ENCODE measurements around the gene GMPPB. TPM values are rescaled to one million over a fixed set of nuclear protein-coding genes. Genes with fewer than 3 reads are reported as not detected.
A peak's percentile ranks its signal among the peaks of the same experiment; 100 is the strongest.

GMPPB gene
- 10 to 100 TPM; 35.4 to 39.9 TPM for total RNA-seq

GRCh38 chr3:49723628-49724551, at the start of gene GMPPB:
TSS of gene GMPPB (minus strand) at chr3:49723951. CDS start at chr3:49723726, 225 bp downstream.
- Mint-ChIP-seq H3K9me3 (no peaks in the 10 kb centered on the region), H3K27ac (peak within 1 kb of the TSS; percentile 96), H3K36me3 (peaks cover 2% of the 10 kb centered on the region), H3K27me3 (no peaks in the 10 kb centered on the region), H3K4me1 (peaks cover 17% of the 10 kb centered on the region), H3K4me3 (peak within 1 kb of the TSS; percentile 97)
- peak; percentile 80 for ATAC-seq (ENCODE audit: low read depth)
- POLR2A ChIA-PET: interaction anchor here (0.5 to 2.2 kb wide), 11 partner anchors 9 to 206 kb away, joined by 3 to 9 read pairs (median 4); partner anchors contain the start of genes INKA1, MON1A and UBA7
- DNase-seq: peak; percentile 95

DNA sequence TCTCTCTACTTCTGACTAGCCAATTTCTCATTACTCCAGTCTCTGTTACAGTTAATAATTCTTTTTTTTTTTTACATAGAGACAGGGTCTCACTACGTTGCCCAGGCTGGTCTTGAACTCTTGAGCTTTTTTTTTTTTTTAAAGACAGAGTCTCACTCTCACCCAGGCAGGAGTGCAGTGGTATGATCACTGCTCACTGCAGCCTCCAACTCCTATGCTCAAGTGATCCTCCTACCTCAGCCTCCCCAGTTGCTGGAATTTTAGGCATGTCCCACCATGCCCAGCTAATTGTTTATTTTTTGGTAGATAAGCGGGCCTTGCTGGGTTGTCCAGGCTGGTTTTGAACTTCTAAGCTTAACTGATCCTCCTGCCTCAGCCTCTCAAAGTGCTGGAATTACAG, 49.0 kb upstream of the GMPPB start:
- Mint-ChIP-seq H3K4me1 (no peaks in the 10 kb centered on the region), H3K27ac (no peak overlapping the region), H3K27me3 (no peaks in the 10 kb centered on the region), H3K4me3 (no peak overlapping the region), H3K9me3 (no peaks in the 10 kb centered on the region), H3K36me3 (peaks cover 2% of the 10 kb centered on the region)
- POLR2A ChIA-PET: no interaction called here
- ATAC-seq (ENCODE audit: low read depth) (no peak), DNase-seq (no peak)

- no peaks in the 10 kb centered on the region for H3K27me3 Mint-ChIP-seq
- POLR2A ChIA-PET: no interaction called here
- H3K4me1 Mint-ChIP-seq: no peaks in the 10 kb centered on the region
- no peaks in the 10 kb centered on the region for H3K9me3 Mint-ChIP-seq
- ATAC-seq (ENCODE audit: low read depth) (no peak), DNase-seq (no peak)
- H3K27ac Mint-ChIP-seq: no peak overlapping the region
- H3K36me3 Mint-ChIP-seq: peaks cover 2% of the 10 kb centered on the region
- no peak overlapping the region for H3K4me3 Mint-ChIP-seq
These were observed 47.7 kb upstream of the GMPPB start for GRCh38 chr3:49771340-49771938.

DNA sequence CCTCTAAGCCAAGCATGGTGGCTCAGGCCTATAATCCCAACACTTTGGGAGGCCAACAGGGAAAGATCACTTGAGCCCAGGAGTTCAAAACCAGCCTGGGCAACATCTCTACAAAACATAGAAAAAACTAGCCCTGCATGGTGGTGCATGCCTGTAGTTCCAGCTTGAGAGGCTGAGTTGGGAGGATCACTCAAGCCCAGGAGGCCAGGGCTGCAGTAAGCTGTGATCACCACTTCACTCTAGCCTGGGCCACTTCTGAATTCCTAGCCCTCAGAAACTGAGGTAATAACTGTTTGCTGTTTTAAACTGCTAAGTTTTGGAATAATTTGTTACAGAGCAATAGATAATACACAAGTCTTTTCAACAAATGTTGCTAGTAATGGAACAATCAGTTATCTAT, 46.2 kb upstream of the GMPPB start:
- Mint-ChIP-seq H3K9me3 (no peaks in the 10 kb centered on the region), H3K27ac (no peak overlapping the region), H3K36me3 (peaks cover 4% of the 10 kb centered on the region), H3K27me3 (no peaks in the 10 kb centered on the region), H3K4me1 (no peaks in the 10 kb centered on the region), H3K4me3 (no peak overlapping the region)
- ATAC-seq (ENCODE audit: low read depth) (no peak), DNase-seq (no peak)
- POLR2A ChIA-PET: interaction anchor here (0.8 kb wide), 1 partner anchor 14 kb away, joined by 5 read pairs; no protein-coding TSS in a partner anchor

DNA sequence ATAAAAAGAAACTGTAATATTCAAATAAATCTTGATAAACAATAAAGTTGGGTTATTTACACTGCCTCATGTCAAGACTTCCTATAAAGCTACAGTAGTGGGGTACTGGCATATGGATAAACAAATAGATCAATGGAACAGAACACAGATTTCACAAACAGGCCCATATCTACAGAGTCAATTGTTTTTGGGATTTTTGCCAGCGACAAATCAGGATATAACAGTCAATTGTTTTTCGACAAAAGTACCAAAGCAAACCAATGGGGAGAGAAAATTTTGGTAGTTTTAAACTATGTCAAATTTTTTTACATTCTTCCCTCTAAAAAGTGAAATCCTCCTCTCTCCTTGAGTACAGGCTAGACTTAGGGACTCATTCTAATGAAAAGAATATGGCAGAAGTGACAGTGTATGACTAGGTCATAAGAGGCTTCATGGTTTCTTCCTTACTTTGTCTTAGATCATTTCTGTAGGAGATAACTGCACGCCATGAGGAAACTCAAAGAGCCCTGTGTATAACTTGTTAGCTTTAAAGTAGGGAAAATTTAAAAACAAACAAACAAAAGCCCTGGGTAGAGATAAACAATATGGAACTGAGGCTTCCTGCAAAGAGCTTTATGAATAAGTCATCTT, 45.6 kb upstream of the GMPPB start:
- no peak overlapping the region for H3K27ac Mint-ChIP-seq
- DNase-seq (no peak), ATAC-seq (ENCODE audit: low read depth) (no peak)
- no peaks in the 10 kb centered on the region for H3K4me1 Mint-ChIP-seq
- POLR2A ChIA-PET: no interaction called here
- no peaks in the 10 kb centered on the region for H3K9me3 Mint-ChIP-seq
- H3K4me3 Mint-ChIP-seq: no peak overlapping the region
- H3K36me3 Mint-ChIP-seq: peaks cover 5% of the 10 kb centered on the region
- H3K27me3 Mint-ChIP-seq: no peaks in the 10 kb centered on the region

- no peaks in the 10 kb centered on the region for H3K27me3 Mint-ChIP-seq
- DNase-seq (no peak), ATAC-seq (ENCODE audit: low read depth) (no peak)
- no peaks in the 10 kb centered on the region for H3K9me3 Mint-ChIP-seq
- H3K4me3 Mint-ChIP-seq: no peak overlapping the region
- peaks cover 6% of the 10 kb centered on the region for H3K36me3 Mint-ChIP-seq
- POLR2A ChIA-PET: interaction anchor here (0.6 kb wide), 1 partner anchor 67 kb away, joined by 5 read pairs; no protein-coding TSS in a partner anchor
- no peaks in the 10 kb centered on the region for H3K4me1 Mint-ChIP-seq
- no peak overlapping the region for H3K27ac Mint-ChIP-seq
These were observed 40.2 kb upstream of the GMPPB start for GRCh38 chr3:49763981-49764380.

DNA sequence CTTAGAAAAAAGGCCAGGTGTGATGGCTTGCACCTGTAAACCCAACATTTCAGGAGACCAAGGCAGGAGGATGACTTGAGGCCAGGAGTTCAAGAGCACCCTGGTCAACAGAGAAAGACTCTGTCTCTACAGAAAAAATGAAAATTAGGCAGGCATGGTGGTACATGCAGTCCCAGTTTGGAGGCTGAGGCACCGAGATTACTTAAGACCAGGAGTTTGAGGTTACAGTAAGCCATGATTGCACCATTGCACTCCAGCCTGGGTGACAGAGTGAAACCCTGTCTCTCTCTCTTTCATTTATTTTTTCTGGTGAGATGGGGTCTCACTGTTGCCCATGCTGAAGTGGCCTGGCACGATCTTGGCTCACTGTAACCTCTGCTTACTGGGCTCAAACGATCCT, 37.9 kb upstream of the GMPPB start:
- Mint-ChIP-seq H3K9me3 (no peaks in the 10 kb centered on the region), H3K4me1 (peaks cover 1% of the 10 kb centered on the region), H3K36me3 (peaks cover 8% of the 10 kb centered on the region), H3K27me3 (no peaks in the 10 kb centered on the region), H3K27ac (no peak overlapping the region), H3K4me3 (no peak overlapping the region)
- POLR2A ChIA-PET: no interaction called here
- ATAC-seq (ENCODE audit: low read depth) (no peak), DNase-seq (no peak)

DNA sequence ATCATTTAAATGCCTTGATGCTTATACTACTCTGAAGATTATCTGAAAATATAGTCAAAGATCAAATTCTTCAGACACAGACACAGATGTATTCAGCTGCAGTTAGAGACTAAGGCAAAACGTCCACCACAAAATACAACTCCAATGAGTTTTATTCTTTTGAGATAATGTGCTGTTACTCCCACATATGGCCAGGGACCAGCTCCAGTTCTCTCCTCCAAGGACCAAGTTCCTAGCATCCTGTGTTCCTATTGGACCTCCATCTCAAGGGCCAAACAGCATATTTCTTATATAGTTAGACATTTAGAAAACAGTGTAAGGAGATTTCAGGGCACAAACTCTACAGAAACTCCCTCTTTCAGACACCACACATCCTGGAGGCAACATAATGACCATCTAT, 35.5 kb upstream of the GMPPB start:
- H3K27me3 Mint-ChIP-seq: no peaks in the 10 kb centered on the region
- ATAC-seq (ENCODE audit: low read depth) (no peak), DNase-seq (no peak)
- POLR2A ChIA-PET: no interaction called here
- no peak overlapping the region for H3K27ac Mint-ChIP-seq
- H3K36me3 Mint-ChIP-seq: peaks cover 7% of the 10 kb centered on the region
- H3K9me3 Mint-ChIP-seq: no peaks in the 10 kb centered on the region
- H3K4me1 Mint-ChIP-seq: peaks cover 1% of the 10 kb centered on the region
- no peak overlapping the region for H3K4me3 Mint-ChIP-seq

- DNase-seq (no peak), ATAC-seq (ENCODE audit: low read depth) (no peak)
- Mint-ChIP-seq H3K27ac (no peak overlapping the region), H3K4me1 (peaks cover 1% of the 10 kb centered on the region), H3K27me3 (no peaks in the 10 kb centered on the region), H3K36me3 (peaks cover 5% of the 10 kb centered on the region), H3K4me3 (no peak overlapping the region), H3K9me3 (no peaks in the 10 kb centered on the region)
- POLR2A ChIA-PET: no interaction called here
These were observed 33.4 kb upstream of the GMPPB start for GRCh38 chr3:49757197-49757596.

DNA sequence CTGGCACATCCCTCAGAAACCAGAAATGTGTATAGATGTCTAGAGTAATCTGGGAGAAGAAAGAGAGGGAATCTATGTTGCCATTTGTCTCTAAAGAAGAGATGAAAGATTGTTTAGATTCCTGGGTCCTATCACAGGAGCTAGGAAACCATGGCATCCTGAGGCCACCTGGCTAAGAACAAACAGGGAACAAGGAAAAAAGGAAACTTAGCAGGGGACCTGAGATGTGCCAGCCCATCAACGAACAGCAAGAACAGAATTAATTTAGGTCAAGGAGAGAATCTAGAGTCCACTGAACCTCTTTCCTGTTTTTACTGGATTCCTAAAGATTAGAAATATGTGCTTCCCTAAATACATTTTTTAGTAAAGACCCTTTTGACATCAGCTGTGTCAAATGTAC, 32.3 kb upstream of the GMPPB start:
- Mint-ChIP-seq H3K4me1 (peaks cover 1% of the 10 kb centered on the region), H3K27me3 (no peaks in the 10 kb centered on the region), H3K27ac (no peak overlapping the region), H3K36me3 (peaks cover 5% of the 10 kb centered on the region), H3K4me3 (no peak overlapping the region), H3K9me3 (no peaks in the 10 kb centered on the region)
- no peak for DNase-seq
- POLR2A ChIA-PET: interaction anchor here (0.6 kb wide), 1 partner anchor 95 kb away, joined by 4 read pairs; no protein-coding TSS in a partner anchor
- ATAC-seq (ENCODE audit: low read depth): no peak

GRCh38 chr3:49754536-49754935, 30.8 kb upstream of the GMPPB start:
- Mint-ChIP-seq H3K9me3 (no peaks in the 10 kb centered on the region), H3K4me3 (no peak overlapping the region), H3K4me1 (peaks cover 1% of the 10 kb centered on the region), H3K36me3 (peaks cover 5% of the 10 kb centered on the region), H3K27me3 (no peaks in the 10 kb centered on the region), H3K27ac (no peak overlapping the region)
- POLR2A ChIA-PET: no interaction called here
- DNase-seq (no peak), ATAC-seq (ENCODE audit: low read depth) (no peak)

- H3K36me3 Mint-ChIP-seq: peaks cover 6% of the 10 kb centered on the region
- H3K27me3 Mint-ChIP-seq: no peaks in the 10 kb centered on the region
- no peak overlapping the region for H3K4me3 Mint-ChIP-seq
- POLR2A ChIA-PET: no interaction called here
- H3K9me3 Mint-ChIP-seq: no peaks in the 10 kb centered on the region
- no peak overlapping the region for H3K27ac Mint-ChIP-seq
- ATAC-seq (ENCODE audit: low read depth): no peak
- H3K4me1 Mint-ChIP-seq: no peaks in the 10 kb centered on the region
- DNase-seq: no peak
These were observed 27.8 kb upstream of the GMPPB start for GRCh38 chr3:49751501-49751900.

GRCh38 chr3:49750056-49750455, 26.3 kb upstream of the GMPPB start:
- H3K4me3 Mint-ChIP-seq: no peak overlapping the region
- H3K27ac Mint-ChIP-seq: no peak overlapping the region
- POLR2A ChIA-PET: no interaction called here
- H3K4me1 Mint-ChIP-seq: no peaks in the 10 kb centered on the region
- H3K36me3 Mint-ChIP-seq: peaks cover 6% of the 10 kb centered on the region
- no peaks in the 10 kb centered on the region for H3K9me3 Mint-ChIP-seq
- no peaks in the 10 kb centered on the region for H3K27me3 Mint-ChIP-seq
- ATAC-seq (ENCODE audit: low read depth) (no peak), DNase-seq (no peak)
